Neuronal stem cell (in vitro differentiated cells): Measurements from ENCODE around the gene PYGO2.

ENCODE experiments used
- DNase-seq: peaks from one replicate; pipeline ENCODE4 v3.0.0-alpha.2; 2013; ENCODE audit warnings: low spot score
- H2AFZ ChIP-seq: one replicate; pipeline ENCODE4 v1.6.1; 2013; ENCODE audit warnings: mild to moderate bottlenecking, low read length, inconsistent platforms
- H2AK5ac ChIP-seq: 2 replicates; pipeline ENCODE4 v1.6.1; 2013; ENCODE audit warnings: low read depth, mild to moderate bottlenecking, inconsistent platforms, low read length, moderate library complexity, mixed read lengths
- H2BK120ac ChIP-seq: 2 replicates; pipeline ENCODE4 v1.6.1; 2013; ENCODE audit warnings: low read depth, mild to moderate bottlenecking, inconsistent platforms, low read length, moderate library complexity, mixed read lengths
- H2BK12ac ChIP-seq: one replicate; pipeline ENCODE4 v1.6.1; 2013; ENCODE audit warnings: low read length, inconsistent platforms
- H2BK15ac ChIP-seq: 2 replicates; pipeline ENCODE4 v1.6.1; 2013; ENCODE audit warnings: mild to moderate bottlenecking, low read length, inconsistent platforms, mixed read lengths
- H2BK5ac ChIP-seq: one replicate; pipeline ENCODE4 v1.6.1; 2013; ENCODE audit warnings: inconsistent platforms, mild to moderate bottlenecking, low read length, moderate library complexity
- H3K14ac ChIP-seq: one replicate; pipeline ENCODE4 v1.6.1; 2013; ENCODE audit warnings: low read length, inconsistent platforms
- H3K18ac ChIP-seq: 2 replicates; pipeline ENCODE4 v1.6.1; 2013; ENCODE audit warnings: low read length, inconsistent platforms
- H3K23ac ChIP-seq: 2 replicates; pipeline ENCODE4 v1.6.1; 2013; ENCODE audit warnings: low read depth, mild to moderate bottlenecking, mixed read lengths, low read length, inconsistent platforms; ENCODE audit not compliant: poor library complexity
- H3K27ac ChIP-seq: replicated peaks from 3 replicates; pipeline ENCODE4 v1.5.1; 2013; ENCODE audit warnings: low read length, inconsistent platforms
- H3K27me3 ChIP-seq, 3 experiments: 2 replicates each; pipeline ENCODE4 v1.6.1; 2013; ENCODE audit warnings: low read length in 3 of 3, mild to moderate bottlenecking in 2 of 3, inconsistent platforms in 1 of 3, low read depth in 1 of 3, mixed read lengths in 1 of 3, moderate library complexity in 1 of 3; ENCODE audit not compliant: control insufficient read depth in 3 of 3, insufficient read depth in 3 of 3
- H3K36me3 ChIP-seq, 2 donors: replicated peaks in 1 of 2; 2 replicates each; pipeline ENCODE4 v1.6.1; 2013; ENCODE audit warnings: low read length in 2 of 2; ENCODE audit not compliant: control insufficient read depth in 2 of 2, insufficient read depth in 2 of 2
- H3K4ac ChIP-seq: 2 replicates; pipeline ENCODE4 v1.6.1; 2013; ENCODE audit warnings: inconsistent platforms, mild to moderate bottlenecking, low read length, moderate library complexity
- H3K4me1 ChIP-seq, 2 donors: 1 replicate in 1 of 2; 2 replicates in 1 of 2; pipeline ENCODE4 v1.6.1; 2013; ENCODE audit warnings: low read length in 2 of 2, low read depth in 1 of 2; ENCODE audit not compliant: control insufficient read depth in 2 of 2, insufficient read depth in 1 of 2
- H3K4me2 ChIP-seq: one replicate; pipeline ENCODE4 v1.6.1; 2013; ENCODE audit warnings: mild to moderate bottlenecking, low read length, inconsistent platforms; ENCODE audit not compliant: insufficient read depth, poor library complexity, severe bottlenecking
- H3K4me3 ChIP-seq, 2 donors: 2 replicates each; pipeline ENCODE4 v1.5.1; 2013; ENCODE audit warnings: low read length in 2 of 2, mild to moderate bottlenecking in 2 of 2, inconsistent platforms in 1 of 2, moderate library complexity in 1 of 2
- H3K79me1 ChIP-seq: one replicate; pipeline ENCODE4 v1.6.1; 2013; ENCODE audit warnings: low read depth, mild to moderate bottlenecking, inconsistent platforms, low read length, moderate library complexity
- H3K9ac ChIP-seq: one replicate; pipeline ENCODE4 v1.6.1; 2013; ENCODE audit warnings: mild to moderate bottlenecking, low read depth, low read length, inconsistent platforms; ENCODE audit not compliant: poor library complexity
- H3K9me3 ChIP-seq, 2 donors: replicated peaks in 1 of 2; 2 replicates each; pipeline versions ENCODE3 to v1.6.1; 2013; ENCODE audit warnings: low read length in 2 of 2, mild to moderate bottlenecking in 2 of 2, inconsistent platforms in 1 of 2, low read depth in 1 of 2, mixed read lengths in 1 of 2, moderate library complexity in 1 of 2; ENCODE audit not compliant: control insufficient read depth in 2 of 2, insufficient read depth in 1 of 2
- H4K8ac ChIP-seq: one replicate; pipeline ENCODE4 v1.6.1; 2013; ENCODE audit warnings: low read depth, mild to moderate bottlenecking, inconsistent platforms, low read length, moderate library complexity
- H4K91ac ChIP-seq: one replicate; pipeline ENCODE4 v1.6.1; 2013; ENCODE audit warnings: low read length, low read depth, mild to moderate bottlenecking, inconsistent platforms; ENCODE audit not compliant: poor library complexity
- WGBS, 2 donors: extraction: QIAGEN DNeasy Blood & Tissue Kit; methylation state at CpG; one replicate each; pipeline ENCODE4 v1.1.7; 2013; ENCODE audit warnings: missing lambda C conversion rate in 2 of 2, mixed read lengths in 1 of 2; ENCODE audit not compliant: insufficient read length in 2 of 2, insufficient replicate concordance in 1 of 2; ENCODE audit errors: extremely low coverage in 2 of 2; 5-methylcytosine and 5-hydroxymethylcytosine counted together

PYGO2 gene

GRCh38 chr1:154937988-154938386, 23.6 kb downstream of the PYGO2 start:
- Histone ChIP-seq H3K36me3 (peaks cover 0 to 1% of the 10 kb centered on the region in 2 donors), H2BK5ac (no peak overlapping the region), H3K79me1 (no peaks in the 10 kb centered on the region), H3K14ac (no peak overlapping the region), H2BK120ac (no peak overlapping the region), H2AFZ (no peak overlapping the region), H3K9me3 (peaks cover 0 to 2% of the 10 kb centered on the region in 2 donors), H3K27ac (no peak overlapping the region), H4K91ac (no peak overlapping the region), H4K8ac (no peak overlapping the region), H2AK5ac (peak overlapping the region; percentile 44), H3K23ac (no peak overlapping the region), H2BK15ac (no peak overlapping the region), H2BK12ac (no peak overlapping the region), H3K27me3 (no peaks in the 10 kb centered on the region), H3K4ac (no peak overlapping the region), H3K4me1 (peaks cover 25 to 33% of the 10 kb centered on the region in 2 donors), H3K18ac (peak overlapping the region; percentile 23), H3K4me3 (peak overlapping the region in 1 of 2 donors; percentile 61), H3K4me2 (no peak overlapping the region), H3K9ac (no peak overlapping the region)
- no peak for DNase-seq
- no CpG with 5 or more reads among the region's 8 CpGs for WGBS, 2 donors

DNA sequence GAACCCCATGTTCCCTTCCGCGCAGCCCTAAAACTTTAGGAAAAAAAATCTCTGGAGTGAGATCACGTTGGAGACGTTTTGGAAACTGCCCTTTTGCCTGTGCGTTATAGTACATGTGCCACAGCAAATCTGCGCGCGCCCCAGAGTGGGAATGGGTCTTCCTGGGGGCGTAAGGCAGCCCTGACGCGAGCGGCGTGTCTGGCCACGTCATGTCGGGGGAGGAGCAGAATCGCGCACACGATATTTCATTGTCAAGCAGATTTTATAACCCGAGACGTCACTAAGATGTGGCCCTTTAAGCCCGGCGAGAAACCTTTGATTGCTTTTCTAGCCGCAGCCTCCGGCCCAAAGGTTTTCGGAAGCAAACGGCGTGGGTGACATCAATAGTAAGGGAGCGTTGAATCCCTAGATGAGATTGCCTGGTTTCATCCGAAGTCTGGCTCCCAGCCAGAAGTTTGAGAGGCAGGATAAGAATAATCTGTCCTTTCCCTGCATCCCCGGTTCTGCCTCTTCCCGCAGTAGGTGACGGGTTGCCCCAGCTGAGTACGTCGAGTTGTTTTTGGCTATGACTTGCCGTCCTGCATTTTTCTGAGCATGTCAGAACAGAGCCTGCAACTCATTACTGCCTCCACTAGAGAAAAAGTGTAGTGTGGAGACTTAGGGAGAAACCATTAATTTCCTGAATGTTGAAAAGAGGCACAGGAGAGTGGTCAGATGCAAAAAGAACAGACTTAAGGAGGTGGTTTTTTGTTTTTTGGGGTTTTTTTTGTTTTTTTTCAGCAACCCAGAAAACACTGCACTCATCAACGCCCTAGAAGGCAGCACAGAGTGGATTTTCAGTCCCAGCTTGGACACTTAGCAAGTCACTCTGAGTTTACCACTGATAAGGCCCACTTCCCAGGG, 24.2 kb downstream of the PYGO2 start:
- Histone ChIP-seq H3K4ac (no peak overlapping the region), H3K79me1 (no peaks in the 10 kb centered on the region), H2BK5ac (peak overlapping the region; percentile 99), H3K9ac (peak overlapping the region; percentile 14), H2BK15ac (no peak overlapping the region), H3K4me2 (peak overlapping the region; percentile 96), H4K8ac (no peak overlapping the region), H3K4me1 (peaks cover 25 to 27% of the 10 kb centered on the region in 2 donors), H2BK12ac (no peak overlapping the region), H3K23ac (no peak overlapping the region), H3K36me3 (peaks cover 0 to under 1% of the 10 kb centered on the region in 2 donors), H2AFZ (peak overlapping the region; percentile 85), H3K14ac (no peak overlapping the region), H2AK5ac (no peak overlapping the region), H3K4me3 (peak overlapping the region; percentile 61 to 79), H3K27ac (peak overlapping the region; percentile 95), H4K91ac (no peak overlapping the region), H3K18ac (no peak overlapping the region), H3K27me3 (no peaks in the 10 kb centered on the region), H3K9me3 (peaks cover 0 to 2% of the 10 kb centered on the region in 2 donors), H2BK120ac (peak overlapping the region; percentile 99)
- no CpG with 5 or more reads among the region's 36 CpGs for WGBS, 2 donors
- DNase-seq: peak; percentile 90

- H2BK15ac ChIP-seq: peak within 1 kb of the TSS; percentile 90
- peak; percentile 96 for DNase-seq
- H3K36me3 ChIP-seq: peaks cover 0 to 6% of the 10 kb centered on the region in 2 donors
- H3K18ac ChIP-seq: peak within 1 kb of the TSS; percentile 100
- H2AK5ac ChIP-seq: peak within 1 kb of the TSS; percentile 72
- H3K9ac ChIP-seq: peak within 1 kb of the TSS; percentile 97
- peak within 1 kb of the TSS; percentile 99 for H2BK5ac ChIP-seq
- H3K4me1 ChIP-seq: peaks cover 20 to 23% of the 10 kb centered on the region in 2 donors
- no peaks in the 10 kb centered on the region for H3K27me3 ChIP-seq
- no peak within 1 kb of the TSS for H4K91ac ChIP-seq
- peak within 1 kb of the TSS; percentile 95 for H3K27ac ChIP-seq
- H3K4ac ChIP-seq: no peak within 1 kb of the TSS
- H3K79me1 ChIP-seq: no peaks in the 10 kb centered on the region
- H3K14ac ChIP-seq: peak within 1 kb of the TSS; percentile 92
- peak within 1 kb of the TSS; percentile 94 for H4K8ac ChIP-seq
- H2BK120ac ChIP-seq: peak within 1 kb of the TSS; percentile 99
- H3K4me2 ChIP-seq: peak within 1 kb of the TSS; percentile 96
- no CpG with 5 or more reads among the region's 45 CpGs for WGBS, 2 donors
- H3K23ac ChIP-seq: peak within 1 kb of the TSS; percentile 97
- H2AFZ ChIP-seq: peak within 1 kb of the TSS; percentile 85
- H3K9me3 ChIP-seq: peaks cover 0 to 2% of the 10 kb centered on the region in 2 donors
- peak within 1 kb of the TSS; percentile 61 to 86 for H3K4me3 ChIP-seq
- H2BK12ac ChIP-seq: no peak within 1 kb of the TSS
Measured at GRCh38 chr1:154936555-154937084, 25.0 kb downstream of the PYGO2 start, which contains the start of gene PMVK. TSS of gene PMVK (minus strand) at chr1:154936719. CDS start at chr1:154936685, 34 bp downstream.
